Natural killer cell (primary cell): ENCODE results near the gene MACROD2. TPM values are rescaled to one million over a fixed set of nuclear protein-coding genes. Genes with fewer than 3 reads are reported as not detected.

ENCODE experiments used
- ATAC-seq, 3 donors: fragments of 150-1000 bp in 2 of 3; fragments of 200-7000 bp in 1 of 3; cut with Tn5 transposase; 1 replicate in 1 of 3; 2 replicates in 2 of 3; pipeline ENCODE4 v1.10.0; 2021; ENCODE audit warnings: mild to moderate bottlenecking in 2 of 3, moderate library complexity in 2 of 3
- DNase-seq, 2 donors: peaks; one replicate each; pipeline versions ENCODE4 v3.0.0 to v3.0.0-alpha.2; 2013 to 2021; ENCODE audit warnings: mixed read lengths in 1 of 2
- H3K27ac ChIP-seq: one replicate; pipeline ENCODE4 v1.5.1; 2013; ENCODE audit warnings: mild to moderate bottlenecking, low read length
- H3K27me3 ChIP-seq: one replicate; pipeline ENCODE4 v1.6.1; 2013; ENCODE audit warnings: low read length; ENCODE audit not compliant: control insufficient read depth, insufficient read depth
- H3K36me3 ChIP-seq: one replicate; pipeline ENCODE4 v1.6.1; 2013; ENCODE audit warnings: low read length; ENCODE audit not compliant: control insufficient read depth, insufficient read depth
- H3K4me1 ChIP-seq: one replicate; pipeline ENCODE4 v1.6.1; 2013; ENCODE audit warnings: low read length; ENCODE audit not compliant: control insufficient read depth, insufficient read depth
- H3K4me3 ChIP-seq: one replicate; pipeline ENCODE4 v1.5.1; 2013; ENCODE audit warnings: low read length
- H3K9me3 ChIP-seq: one replicate; pipeline ENCODE4 v1.6.1; 2013; ENCODE audit warnings: low read length; ENCODE audit not compliant: control insufficient read depth, insufficient read depth
- H3K27ac Mint-ChIP-seq, 2 donors: one replicate each; pipeline ENCODE4 v1.8.0; 2022; ENCODE audit warnings: mild to moderate bottlenecking in 2 of 2, mixed read lengths in 2 of 2, moderate library complexity in 1 of 2
- H3K27me3 Mint-ChIP-seq, 2 donors: one replicate each; pipeline ENCODE4 v1.8.0; 2022; ENCODE audit warnings: low read depth in 2 of 2, mixed read lengths in 2 of 2
- H3K36me3 Mint-ChIP-seq: one replicate; pipeline ENCODE4 v1.8.0; 2022; ENCODE audit warnings: mixed read lengths
- H3K4me1 Mint-ChIP-seq, 2 donors: one replicate each; pipeline ENCODE4 v1.8.0; 2022; ENCODE audit warnings: mixed read lengths in 2 of 2
- H3K4me3 Mint-ChIP-seq: one replicate; pipeline ENCODE4 v1.8.0; 2022; ENCODE audit warnings: mild to moderate bottlenecking, moderate library complexity, mixed read lengths
- H3K9me3 Mint-ChIP-seq, 2 donors: one replicate each; pipeline ENCODE4 v1.8.0; 2022; ENCODE audit warnings: mixed read lengths in 2 of 2
- WGBS: methylation state at CpG from one replicate; pipeline ENCODE4 v1.1.7; 2013; ENCODE audit warnings: missing lambda C conversion rate; ENCODE audit not compliant: insufficient coverage; 5-methylcytosine and 5-hydroxymethylcytosine counted together
- intact Hi-C: fragments of 100-400 bp; cut with micrococcal nuclease; formaldehyde crosslinking; loops from one replicate; pipeline ENCODE4 v1.14.2; 2022
- total RNA-seq, 4 donors: library from RNA; stranded (reverse); fragments of 120-200 nt in 1 of 4; gene quantifications; one replicate each; pipeline versions ENCODE4 v1.2.3 to v1.2.4, GENCODE V29; 2013 to 2022
- TF ChIP-seq, protein P1 (sequence below): fragments of 200-600 bp; IDR thresholded peaks from one replicate; pipeline ENCODE4 v1.8.0; 2022; ENCODE audit warnings: antibody characterized with exemption

The MACROD2 gene
- total RNA-seq, 3 donors from 2014 or later (not counting 1 experiment from before 2014, with no cell fraction given): 0.19 to 0.88 TPM; not detected in 1

DNA sequence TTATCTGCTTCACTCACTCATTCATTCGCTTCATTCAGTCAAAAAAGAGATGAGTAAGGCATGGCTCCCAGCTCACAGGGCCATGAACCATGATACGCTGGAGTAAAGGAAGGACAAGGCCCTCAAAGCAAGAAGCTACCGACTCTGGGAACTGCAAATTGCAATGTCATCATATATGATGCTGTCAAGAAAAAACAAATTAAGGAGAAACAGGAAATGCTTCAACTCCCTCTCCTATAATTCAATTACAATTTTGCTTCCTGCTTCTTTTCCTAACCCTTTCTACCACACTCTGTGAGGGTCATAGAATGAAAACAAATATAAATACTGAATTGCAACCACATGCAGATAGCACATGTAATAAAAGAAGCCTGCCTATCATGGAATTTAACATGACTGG, 1067.8 kb downstream of the MACROD2 start:
- H3K36me3 ChIP-seq: no peaks in the 10 kb centered on the region
- Mint-ChIP-seq H3K27me3 (no peaks in the 10 kb centered on the region), H3K36me3 (no peaks in the 10 kb centered on the region), H3K4me1 (no peaks in the 10 kb centered on the region), H3K4me3 (no peak overlapping the region), H3K27ac (no peak overlapping the region), H3K9me3 (peaks cover 5 to 11% of the 10 kb centered on the region in 2 donors)
- H3K27ac ChIP-seq: no peak overlapping the region
- 65% methylated on average over 3 of the region's 3 CpGs for WGBS
- no peaks in the 10 kb centered on the region for H3K27me3 ChIP-seq
- intact Hi-C loops: no loop called here
- H3K9me3 ChIP-seq: peaks cover 6% of the 10 kb centered on the region
- no peak for ATAC-seq
- TF ChIP-seq, protein P1, sequence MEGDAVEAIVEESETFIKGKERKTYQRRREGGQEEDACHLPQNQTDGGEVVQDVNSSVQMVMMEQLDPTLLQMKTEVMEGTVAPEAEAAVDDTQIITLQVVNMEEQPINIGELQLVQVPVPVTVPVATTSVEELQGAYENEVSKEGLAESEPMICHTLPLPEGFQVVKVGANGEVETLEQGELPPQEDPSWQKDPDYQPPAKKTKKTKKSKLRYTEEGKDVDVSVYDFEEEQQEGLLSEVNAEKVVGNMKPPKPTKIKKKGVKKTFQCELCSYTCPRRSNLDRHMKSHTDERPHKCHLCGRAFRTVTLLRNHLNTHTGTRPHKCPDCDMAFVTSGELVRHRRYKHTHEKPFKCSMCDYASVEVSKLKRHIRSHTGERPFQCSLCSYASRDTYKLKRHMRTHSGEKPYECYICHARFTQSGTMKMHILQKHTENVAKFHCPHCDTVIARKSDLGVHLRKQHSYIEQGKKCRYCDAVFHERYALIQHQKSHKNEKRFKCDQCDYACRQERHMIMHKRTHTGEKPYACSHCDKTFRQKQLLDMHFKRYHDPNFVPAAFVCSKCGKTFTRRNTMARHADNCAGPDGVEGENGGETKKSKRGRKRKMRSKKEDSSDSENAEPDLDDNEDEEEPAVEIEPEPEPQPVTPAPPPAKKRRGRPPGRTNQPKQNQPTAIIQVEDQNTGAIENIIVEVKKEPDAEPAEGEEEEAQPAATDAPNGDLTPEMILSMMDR: no peak
- DNase-seq: no peak
- H3K4me3 ChIP-seq: no peak overlapping the region
- no peaks in the 10 kb centered on the region for H3K4me1 ChIP-seq

DNA sequence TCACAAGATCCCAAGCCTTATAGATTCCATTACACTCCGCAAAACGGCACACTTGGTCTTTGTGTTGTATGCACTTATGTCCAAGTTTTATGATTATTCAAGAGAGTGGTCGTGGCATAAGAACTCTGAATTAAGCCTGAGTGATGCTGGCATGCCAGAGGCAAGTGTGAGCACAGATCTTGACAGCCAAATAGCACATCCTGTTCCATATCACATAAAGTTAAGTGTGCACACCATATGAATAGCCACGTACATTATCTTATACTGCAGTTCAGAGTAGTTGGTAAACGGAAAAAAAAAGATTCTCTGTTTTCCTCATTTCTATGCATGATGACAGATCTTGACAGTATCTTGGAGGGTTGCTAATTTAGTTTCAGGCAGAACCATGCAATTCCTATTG, 1069.4 kb downstream of the MACROD2 start:
- H3K27ac ChIP-seq: no peak overlapping the region
- Mint-ChIP-seq H3K4me3 (no peak overlapping the region), H3K36me3 (no peaks in the 10 kb centered on the region), H3K27ac (no peak overlapping the region), H3K9me3 (peaks cover 13 to 18% of the 10 kb centered on the region in 2 donors), H3K4me1 (no peaks in the 10 kb centered on the region), H3K27me3 (no peaks in the 10 kb centered on the region)
- intact Hi-C loops: no loop called here
- TF ChIP-seq, protein P1: no peak
- ATAC-seq (no peak), DNase-seq (no peak)
- WGBS: 93% methylated on average over 5 of the region's 5 CpGs
- no peaks in the 10 kb centered on the region for H3K4me1 ChIP-seq
- H3K27me3 ChIP-seq: no peaks in the 10 kb centered on the region
- no peak overlapping the region for H3K4me3 ChIP-seq
- no peaks in the 10 kb centered on the region for H3K36me3 ChIP-seq
- H3K9me3 ChIP-seq: peaks cover 6% of the 10 kb centered on the region

DNA sequence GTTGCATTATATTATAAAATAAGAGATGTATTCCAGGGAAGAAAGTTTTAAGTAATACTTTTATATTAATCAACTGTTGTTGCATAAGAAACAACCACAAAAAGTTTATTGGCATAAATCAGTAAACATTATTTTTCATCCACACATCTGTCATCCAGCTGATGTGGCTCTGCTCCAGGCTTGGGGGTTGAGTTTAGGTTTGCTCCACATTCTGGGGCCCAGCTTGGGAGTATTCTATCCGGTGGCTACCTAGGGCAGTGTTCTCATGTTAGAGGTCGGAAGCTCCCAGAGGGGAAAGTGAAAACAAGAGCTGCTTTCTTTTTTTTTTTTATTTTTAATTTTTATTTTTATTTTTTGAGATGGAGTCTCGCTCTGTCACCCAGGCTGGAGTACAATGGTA, 1070.5 kb downstream of the MACROD2 start:
- Mint-ChIP-seq H3K4me1 (no peaks in the 10 kb centered on the region), H3K9me3 (peaks cover 13 to 17% of the 10 kb centered on the region in 2 donors), H3K36me3 (no peaks in the 10 kb centered on the region), H3K27ac (no peak overlapping the region), H3K27me3 (no peaks in the 10 kb centered on the region), H3K4me3 (no peak overlapping the region)
- ATAC-seq (no peak), DNase-seq (no peak)
- no peaks in the 10 kb centered on the region for H3K27me3 ChIP-seq
- intact Hi-C loops: no loop called here
- H3K9me3 ChIP-seq: no peaks in the 10 kb centered on the region
- H3K27ac ChIP-seq: no peak overlapping the region
- TF ChIP-seq, protein P1: no peak
- H3K4me3 ChIP-seq: no peak overlapping the region
- no peaks in the 10 kb centered on the region for H3K36me3 ChIP-seq
- WGBS: 88% methylated on average over 2 of the region's 3 CpGs
- H3K4me1 ChIP-seq: no peaks in the 10 kb centered on the region

DNA sequence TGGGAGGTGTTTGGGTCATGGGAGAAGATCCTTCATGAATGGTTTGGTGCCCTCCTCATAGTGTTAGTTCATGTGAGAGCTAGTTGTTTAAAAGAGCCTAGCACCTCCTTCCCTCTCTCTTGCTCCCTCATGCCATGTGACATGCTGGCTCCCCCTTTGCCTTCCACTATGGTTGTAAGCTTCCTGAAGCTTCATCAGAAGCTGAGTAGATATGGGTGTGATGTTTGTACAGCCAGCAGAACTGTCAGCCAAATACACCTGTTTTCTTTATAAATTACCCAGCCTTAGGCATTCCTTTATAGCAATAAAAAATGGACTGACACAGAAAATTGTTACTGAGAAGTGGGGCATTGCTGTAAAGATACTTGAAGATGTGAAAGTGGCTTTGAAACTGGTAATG, 1073.2 kb downstream of the MACROD2 start:
- no peak for ATAC-seq
- intact Hi-C loops: no loop called here
- H3K9me3 Mint-ChIP-seq: peaks cover 11 to 12% of the 10 kb centered on the region in 2 donors
- TF ChIP-seq, protein P1: no peak
- no peaks in the 10 kb centered on the region for H3K4me1 ChIP-seq
- no peak overlapping the region for H3K4me3 Mint-ChIP-seq
- H3K36me3 ChIP-seq: no peaks in the 10 kb centered on the region
- no peaks in the 10 kb centered on the region for H3K9me3 ChIP-seq
- no peaks in the 10 kb centered on the region for H3K27me3 ChIP-seq
- H3K27ac Mint-ChIP-seq: no peak overlapping the region
- no peaks in the 10 kb centered on the region for H3K36me3 Mint-ChIP-seq
- H3K4me3 ChIP-seq: no peak overlapping the region
- H3K27me3 Mint-ChIP-seq: no peaks in the 10 kb centered on the region
- H3K4me1 Mint-ChIP-seq: no peaks in the 10 kb centered on the region
- no peak for DNase-seq
- no peak overlapping the region for H3K27ac ChIP-seq
